NCI-H2029 (cell line): ENCODE measurements around the gene VSIG10.
A peak's percentile ranks its signal among the peaks of the same experiment; 100 is the strongest.
"Not testable (repeated sequence)": the region's sequence is repeated elsewhere in the genome, so short reads cannot be mapped to it uniquely, and the experiment has no call there.

ENCODE experiments used
- DNase-seq: peaks from one replicate; lab custom pipeline; 2025; lab: John Stamatoyannopoulos, UW

Gene VSIG10

GRCh38 chr12:118033902-118034301, 69.9 kb downstream of the VSIG10 start:
- no peak for DNase-seq

GRCh38 chr12:118033323-118033722, 70.5 kb downstream of the VSIG10 start:
- no peak for DNase-seq

- DNase-seq: no peak
These were observed 71.6 kb downstream of the VSIG10 start for GRCh38 chr12:118032188-118032587.

- no peak for DNase-seq
These were observed 74.6 kb downstream of the VSIG10 start for GRCh38 chr12:118029166-118029565.

GRCh38 chr12:118025168-118025567, 78.6 kb downstream of the VSIG10 start:
- no peak for DNase-seq

GRCh38 chr12:118023301-118023860, 80.4 kb downstream of the VSIG10 start:
- no peak for DNase-seq

- no peak for DNase-seq
These were observed 81.1 kb downstream of the VSIG10 start for GRCh38 chr12:118022728-118023109.

GRCh38 chr12:118022097-118022727, 81.6 kb downstream of the VSIG10 start:
- DNase-seq: not testable (repeated sequence)

- no peak for DNase-seq
These were observed 83.8 kb downstream of the VSIG10 start for GRCh38 chr12:118020036-118020435.

GRCh38 chr12:118017926-118018325, 85.9 kb downstream of the VSIG10 start:
- DNase-seq: no peak

- DNase-seq: peak; percentile 97
These were observed 87.2 kb downstream of the VSIG10 start, which contains the start of gene RFC5 for GRCh38 chr12:118016424-118017264. Gene RFC5, plus strand, starts transcription at chr12:118016703. Its CDS starts 125 bp downstream, at chr12:118016828.

- DNase-seq: no peak
These were observed 87.9 kb downstream of the VSIG10 start for GRCh38 chr12:118015944-118016343.

GRCh38 chr12:118015306-118015705, 88.5 kb downstream of the VSIG10 start:
- DNase-seq: no peak
